ENCODE data around the gene DTNBP1. TPM values are rescaled to one million over a fixed set of nuclear protein-coding genes. Genes with fewer than 3 reads are reported as not detected.

DTNBP1 gene
- total and polyA plus RNA-seq, 5 donors from 2014 or later: 22.4 to 43.1 (median 33.7) TPM

DNA sequence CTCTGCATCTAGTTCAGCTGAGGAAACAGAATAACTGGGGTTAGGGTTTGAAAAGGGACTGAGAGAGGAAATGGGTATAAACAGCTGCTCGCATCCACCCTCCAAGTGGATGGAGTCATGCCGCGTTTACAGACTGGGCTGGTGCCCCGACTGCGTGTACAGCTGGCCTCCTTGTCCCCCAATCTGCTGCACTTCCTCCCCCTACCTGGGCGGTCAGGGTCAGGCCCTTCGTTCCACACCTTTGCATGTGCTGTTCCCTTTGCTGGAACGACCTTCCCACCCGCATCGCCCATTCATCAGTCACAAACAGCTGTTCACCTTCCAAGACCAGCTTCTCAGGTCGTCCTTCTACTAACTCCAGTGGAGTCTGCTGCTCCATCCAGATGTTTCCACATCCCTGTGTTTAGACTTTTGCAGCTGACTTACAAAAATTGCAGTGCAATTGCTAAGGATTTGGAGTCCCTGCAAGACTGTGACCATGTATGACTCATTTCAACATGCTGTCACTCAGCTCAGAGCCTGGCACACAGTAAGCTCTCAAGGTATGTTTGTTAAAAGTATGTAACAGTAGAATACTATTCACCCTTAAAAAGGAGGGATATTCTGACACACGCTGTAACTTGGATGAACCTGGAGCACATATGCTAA is 129.3 kb downstream of the DTNBP1 start:
- H3K4me3 Mint-ChIP-seq: no peak overlapping the region

DNA sequence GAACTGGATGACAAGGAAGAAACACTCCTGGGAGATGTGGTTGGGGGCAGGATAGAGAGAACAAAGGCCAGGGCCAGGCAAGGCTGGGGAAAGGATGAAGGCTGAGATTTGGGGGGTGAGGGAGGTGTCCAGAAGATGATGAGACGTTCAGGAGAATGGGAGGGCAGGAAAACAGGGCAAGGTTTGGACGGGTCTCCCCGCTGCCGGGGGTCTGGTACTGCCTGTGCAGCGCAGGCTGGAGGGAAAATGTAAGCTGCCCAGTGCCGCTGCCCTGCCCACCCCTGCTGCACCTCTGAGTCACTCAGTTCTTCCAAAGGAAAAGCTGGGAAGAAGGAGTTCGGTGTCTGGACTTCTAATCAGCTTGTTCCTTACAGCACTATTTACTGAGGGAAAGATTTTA is 130.9 kb downstream of the DTNBP1 start:
- Histone ChIP-seq H3K4me3 (ENCODE audit: low read depth, low read length) (no peak overlapping the region), H3K27ac (ENCODE audit: insufficient read depth, low read length, poor library complexity, severe bottlenecking) (no peak overlapping the region), H3K27me3 (ENCODE audit: control insufficient read depth, insufficient read depth, low read length) (no peaks in the 10 kb centered on the region), H3K9me3 (ENCODE audit: control insufficient read depth in 2 of 2, low read length in 2 of 2) (no peaks in the 10 kb centered on the region), H3K36me3 (ENCODE audit: control insufficient read depth, insufficient read depth, low read length) (peaks cover 31% of the 10 kb centered on the region), H3K4me1 (ENCODE audit: control insufficient read depth, insufficient read depth, low read length, poor library complexity, severe bottlenecking) (no peaks in the 10 kb centered on the region)
- Mint-ChIP-seq H3K4me3 (no peak overlapping the region), H3K9me3 (no peaks in the 10 kb centered on the region), H3K4me1 (peaks cover 0 to 14% (median 6%) of the 10 kb centered on the region in 4 donors), H3K36me3 (peaks cover 45% of the 10 kb centered on the region), H3K27ac (no peak overlapping the region), H3K27me3 (no peaks in the 10 kb centered on the region)
- ATAC-seq (ENCODE audit: low read depth in 2 of 2) (no peak), DNase-seq (no peak)

More for the DNA sequence above, 129.3 kb downstream of the DTNBP1 start:
- no peak for ATAC-seq (ENCODE audit: low read depth in 2 of 2)
- no peaks in the 10 kb centered on the region for H3K27me3 ChIP-seq (ENCODE audit: control insufficient read depth, insufficient read depth, low read length)
- peaks cover 0 to 9% (median 2%) of the 10 kb centered on the region in 4 donors for H3K4me1 Mint-ChIP-seq
- no peaks in the 10 kb centered on the region for H3K27me3 Mint-ChIP-seq
- H3K4me3 ChIP-seq (ENCODE audit: low read depth, low read length): no peak overlapping the region
- H3K9me3 Mint-ChIP-seq: no peaks in the 10 kb centered on the region
- H3K4me1 ChIP-seq (ENCODE audit: control insufficient read depth, insufficient read depth, low read length, poor library complexity, severe bottlenecking): no peaks in the 10 kb centered on the region
- no peaks in the 10 kb centered on the region for H3K9me3 ChIP-seq (ENCODE audit: control insufficient read depth in 2 of 2, low read length in 2 of 2)
- DNase-seq: no peak
- H3K27ac ChIP-seq (ENCODE audit: insufficient read depth, low read length, poor library complexity, severe bottlenecking): no peak overlapping the region
- H3K27ac Mint-ChIP-seq: peak overlapping the region in 2 of 3 donors; percentile 1 to 78
- H3K36me3 Mint-ChIP-seq: peaks cover 35% of the 10 kb centered on the region
- peaks cover 24% of the 10 kb centered on the region for H3K36me3 ChIP-seq (ENCODE audit: control insufficient read depth, insufficient read depth, low read length)

DNA sequence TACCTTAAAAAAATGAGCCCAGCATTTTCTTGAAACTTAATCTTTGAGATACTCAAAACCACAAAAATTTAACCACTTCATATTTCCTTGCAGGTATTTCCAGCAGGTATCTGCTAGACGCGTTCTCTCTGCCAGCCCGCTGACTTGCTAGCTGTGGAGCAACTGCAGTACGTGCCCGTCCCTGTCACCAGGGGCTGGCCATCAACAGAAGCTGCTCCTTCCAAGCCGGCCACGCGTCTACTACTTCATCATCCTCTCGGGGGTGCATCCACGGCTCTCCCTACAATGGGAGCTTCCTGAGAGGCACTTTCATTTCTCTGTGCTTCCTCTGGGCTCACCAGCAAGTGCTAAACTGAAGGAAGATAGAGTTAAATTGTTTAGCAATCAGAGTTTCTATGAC is 132.4 kb downstream of the DTNBP1 start:
- H3K27ac ChIP-seq (ENCODE audit: insufficient read depth, low read length, poor library complexity, severe bottlenecking): no peak overlapping the region
- Mint-ChIP-seq H3K9me3 (no peaks in the 10 kb centered on the region), H3K27me3 (no peaks in the 10 kb centered on the region), H3K36me3 (peaks cover 51% of the 10 kb centered on the region), H3K27ac (peak overlapping the region in 1 of 3 donors; percentile 44), H3K4me1 (peaks cover 0 to 24% (median 7%) of the 10 kb centered on the region in 4 donors), H3K4me3 (no peak overlapping the region)
- no peak overlapping the region for H3K4me3 ChIP-seq (ENCODE audit: low read depth, low read length)
- H3K36me3 ChIP-seq (ENCODE audit: control insufficient read depth, insufficient read depth, low read length): peaks cover 37% of the 10 kb centered on the region
- H3K9me3 ChIP-seq (ENCODE audit: control insufficient read depth in 2 of 2, low read length in 2 of 2): no peaks in the 10 kb centered on the region
- H3K4me1 ChIP-seq (ENCODE audit: control insufficient read depth, insufficient read depth, low read length, poor library complexity, severe bottlenecking): no peaks in the 10 kb centered on the region
- ATAC-seq (ENCODE audit: low read depth in 2 of 2) (no peak), DNase-seq (no peak)
- no peaks in the 10 kb centered on the region for H3K27me3 ChIP-seq (ENCODE audit: control insufficient read depth, insufficient read depth, low read length)

DNA sequence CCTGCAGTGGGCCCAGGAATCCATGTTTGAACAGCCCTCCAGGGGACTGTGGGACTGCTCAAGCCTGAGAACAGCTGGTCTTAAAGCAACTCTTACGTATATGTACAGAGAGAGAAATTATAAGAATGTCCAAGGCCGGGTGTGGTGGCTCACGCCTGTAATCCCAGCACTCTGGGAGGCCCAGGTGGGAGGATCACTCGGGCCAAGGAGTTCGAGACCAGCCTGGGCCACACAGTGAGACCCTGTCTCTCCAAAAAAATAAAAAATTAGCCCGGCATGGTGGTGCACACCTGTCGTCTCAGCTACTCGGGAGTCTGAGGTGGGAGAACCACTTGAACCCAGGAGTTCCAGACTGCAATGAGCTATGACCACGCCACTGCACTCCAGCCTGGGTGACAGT is 134.0 kb downstream of the DTNBP1 start:
- Histone ChIP-seq H3K4me3 (ENCODE audit: low read depth, low read length) (no peak overlapping the region), H3K36me3 (ENCODE audit: control insufficient read depth, insufficient read depth, low read length) (peaks cover 51% of the 10 kb centered on the region), H3K9me3 (ENCODE audit: control insufficient read depth in 2 of 2, low read length in 2 of 2) (no peaks in the 10 kb centered on the region), H3K4me1 (ENCODE audit: control insufficient read depth, insufficient read depth, low read length, poor library complexity, severe bottlenecking) (no peaks in the 10 kb centered on the region), H3K27me3 (ENCODE audit: control insufficient read depth, insufficient read depth, low read length) (no peaks in the 10 kb centered on the region), H3K27ac (ENCODE audit: insufficient read depth, low read length, poor library complexity, severe bottlenecking) (no peak overlapping the region)
- DNase-seq: no peak
- Mint-ChIP-seq H3K36me3 (peaks cover 57% of the 10 kb centered on the region), H3K4me1 (peaks cover 0 to 24% (median 5%) of the 10 kb centered on the region in 4 donors), H3K9me3 (no peaks in the 10 kb centered on the region), H3K27me3 (no peaks in the 10 kb centered on the region), H3K27ac (no peak overlapping the region), H3K4me3 (no peak overlapping the region)
- ATAC-seq (ENCODE audit: low read depth in 2 of 2): no peak

DNA sequence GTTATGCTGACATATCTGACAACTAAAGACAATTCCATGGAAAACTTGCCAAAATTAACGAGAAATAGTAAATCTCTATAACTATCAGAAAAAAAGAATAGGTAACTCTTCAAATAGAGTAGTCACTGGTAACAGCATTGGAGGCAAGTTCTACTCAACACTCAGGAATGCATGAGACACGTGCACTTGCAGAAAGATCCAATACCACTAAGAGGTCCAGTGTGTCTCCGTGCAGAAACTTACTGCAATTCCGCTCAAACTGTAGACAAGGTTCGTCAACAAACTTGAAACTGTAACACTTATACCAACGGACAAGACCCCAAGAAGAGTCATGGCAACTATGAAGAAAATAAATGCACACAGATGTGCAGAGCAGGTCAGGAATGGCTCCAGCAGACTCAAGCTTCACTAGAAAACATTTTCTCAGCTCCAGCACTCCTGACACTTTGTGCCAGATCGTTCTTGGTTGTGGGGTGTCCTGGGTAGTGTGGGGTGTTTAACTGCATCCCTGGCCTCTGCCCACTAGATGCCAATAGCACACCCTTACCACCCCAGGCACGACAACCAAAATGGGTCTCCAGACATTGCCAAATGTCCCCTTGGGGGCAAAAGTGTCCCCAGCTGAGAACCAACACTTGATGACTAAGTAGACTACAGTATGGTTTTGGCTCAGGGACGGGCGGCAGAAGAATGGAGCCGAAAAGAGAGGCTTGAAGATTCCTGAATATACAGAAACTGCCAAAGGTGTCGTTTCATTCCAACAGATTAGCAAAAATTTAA is 134.8 kb downstream of the DTNBP1 start:
- Histone ChIP-seq H3K27me3 (ENCODE audit: control insufficient read depth, insufficient read depth, low read length) (no peaks in the 10 kb centered on the region), H3K9me3 (ENCODE audit: control insufficient read depth in 2 of 2, low read length in 2 of 2) (no peaks in the 10 kb centered on the region), H3K27ac (ENCODE audit: insufficient read depth, low read length, poor library complexity, severe bottlenecking) (no peak overlapping the region), H3K36me3 (ENCODE audit: control insufficient read depth, insufficient read depth, low read length) (peaks cover 53% of the 10 kb centered on the region), H3K4me3 (ENCODE audit: low read depth, low read length) (no peak overlapping the region), H3K4me1 (ENCODE audit: control insufficient read depth, insufficient read depth, low read length, poor library complexity, severe bottlenecking) (no peaks in the 10 kb centered on the region)
- H3K4me3 Mint-ChIP-seq: no peak overlapping the region
- no peak for DNase-seq
- ATAC-seq (ENCODE audit: low read depth in 2 of 2): no peak
- no peaks in the 10 kb centered on the region for H3K9me3 Mint-ChIP-seq
- no peaks in the 10 kb centered on the region for H3K27me3 Mint-ChIP-seq
- peaks cover 0 to 24% (median 5%) of the 10 kb centered on the region in 4 donors for H3K4me1 Mint-ChIP-seq
- H3K27ac Mint-ChIP-seq: peak overlapping the region in 1 of 3 donors; percentile 63
- peaks cover 60% of the 10 kb centered on the region for H3K36me3 Mint-ChIP-seq

DNA sequence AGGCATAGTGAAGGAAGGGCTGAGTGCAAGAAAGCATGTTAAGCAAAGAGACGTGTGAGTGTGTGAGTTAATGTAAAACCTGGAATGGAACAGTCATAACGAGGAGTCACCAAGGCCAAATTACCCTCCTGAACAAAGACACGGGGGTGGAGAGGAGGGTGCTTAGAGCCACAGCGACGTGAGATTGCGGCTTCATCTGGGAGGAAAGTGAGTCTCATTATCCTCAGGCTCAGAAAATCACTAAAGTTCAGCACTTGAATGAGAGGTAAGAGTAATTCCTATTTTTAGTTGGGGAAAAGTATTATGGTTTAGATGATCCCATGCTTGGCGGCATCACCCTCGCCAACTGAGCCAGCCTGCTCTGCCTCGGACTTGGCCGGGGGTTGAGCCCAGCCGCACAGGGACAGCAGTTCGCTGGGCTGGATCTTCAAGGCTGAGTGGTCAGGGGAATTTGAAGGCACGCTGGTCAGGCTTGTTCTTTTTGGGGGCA is 136.6 kb downstream of the DTNBP1 start:
- H3K4me3 ChIP-seq (ENCODE audit: low read depth, low read length): no peak overlapping the region
- Mint-ChIP-seq H3K27ac (peak overlapping the region in 1 of 3 donors; percentile 6), H3K27me3 (no peaks in the 10 kb centered on the region), H3K4me3 (no peak overlapping the region), H3K36me3 (peaks cover 60% of the 10 kb centered on the region), H3K9me3 (no peaks in the 10 kb centered on the region), H3K4me1 (peaks cover 0 to 24% (median 7%) of the 10 kb centered on the region in 4 donors)
- H3K27me3 ChIP-seq (ENCODE audit: control insufficient read depth, insufficient read depth, low read length): no peaks in the 10 kb centered on the region
- peaks cover 68% of the 10 kb centered on the region for H3K36me3 ChIP-seq (ENCODE audit: control insufficient read depth, insufficient read depth, low read length)
- H3K27ac ChIP-seq (ENCODE audit: insufficient read depth, low read length, poor library complexity, severe bottlenecking): no peak overlapping the region
- no peaks in the 10 kb centered on the region for H3K4me1 ChIP-seq (ENCODE audit: control insufficient read depth, insufficient read depth, low read length, poor library complexity, severe bottlenecking)
- DNase-seq: no peak
- ATAC-seq (ENCODE audit: low read depth in 2 of 2): no peak
- no peaks in the 10 kb centered on the region for H3K9me3 ChIP-seq (ENCODE audit: control insufficient read depth in 2 of 2, low read length in 2 of 2)

DNA sequence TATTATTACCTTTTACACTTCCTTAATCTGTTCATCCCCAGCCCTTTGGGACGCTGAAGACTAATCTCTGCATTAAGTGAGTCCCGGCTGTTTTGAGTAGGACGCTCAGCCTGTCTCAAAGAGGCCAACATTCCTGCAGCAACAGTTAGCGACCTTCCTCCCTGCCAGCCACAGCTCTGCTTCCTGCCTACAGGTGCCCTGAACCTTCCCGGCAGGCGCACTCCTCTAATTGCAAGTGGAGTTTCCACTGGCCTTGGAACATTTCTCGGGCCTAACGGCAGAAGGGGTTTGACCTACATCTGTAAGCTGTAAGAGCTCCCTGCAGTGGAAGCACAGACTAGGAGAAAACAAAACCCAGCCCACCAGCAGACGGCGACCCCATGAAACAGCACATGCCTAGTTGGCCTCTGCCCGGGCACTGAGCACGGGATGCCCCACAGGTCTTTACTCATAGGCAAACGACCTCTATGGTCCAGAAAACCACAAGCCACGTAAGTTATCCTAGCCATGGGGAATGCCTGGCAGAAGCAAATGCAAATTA is 137.9 kb downstream of the DTNBP1 start:
- DNase-seq: no peak
- no peaks in the 10 kb centered on the region for H3K4me1 ChIP-seq (ENCODE audit: control insufficient read depth, insufficient read depth, low read length, poor library complexity, severe bottlenecking)
- no peaks in the 10 kb centered on the region for H3K27me3 ChIP-seq (ENCODE audit: control insufficient read depth, insufficient read depth, low read length)
- Mint-ChIP-seq H3K4me3 (no peak overlapping the region), H3K36me3 (peaks cover 63% of the 10 kb centered on the region), H3K27me3 (no peaks in the 10 kb centered on the region), H3K27ac (no peak overlapping the region), H3K4me1 (peaks cover 0 to 19% (median 7%) of the 10 kb centered on the region in 4 donors), H3K9me3 (no peaks in the 10 kb centered on the region)
- H3K27ac ChIP-seq (ENCODE audit: insufficient read depth, low read length, poor library complexity, severe bottlenecking): no peak overlapping the region
- no peak for ATAC-seq (ENCODE audit: low read depth in 2 of 2)
- H3K36me3 ChIP-seq (ENCODE audit: control insufficient read depth, insufficient read depth, low read length): peaks cover 73% of the 10 kb centered on the region
- H3K4me3 ChIP-seq (ENCODE audit: low read depth, low read length): no peak overlapping the region
- H3K9me3 ChIP-seq (ENCODE audit: control insufficient read depth in 2 of 2, low read length in 2 of 2): no peaks in the 10 kb centered on the region

Measured in CD4-positive, CD25-positive, alpha-beta regulatory T cell (primary cell).